HepG2 (cell line): Measurements from ENCODE around the gene PDP2. TPM values are rescaled to one million over a fixed set of nuclear protein-coding genes. Genes with fewer than 3 reads are reported as not detected.

Experiments used
- ETV5 ChIP-seq: IDR thresholded peaks from 2 replicates; pipeline ENCODE4 v1.6.1; 2018; ENCODE audit warnings: missing biosample characterization, missing genetic modification reagents, inconsistent platforms, borderline replicate concordance
- ETV6 ChIP-seq: sonication (generic); formaldehyde crosslinking; conservative IDR thresholded peaks from 2 replicates; pipeline ENCODE4 v1.4.0; 2020; ENCODE audit warnings: missing genetic modification reagents
- GPN1 ChIP-seq: sonication (generic); formaldehyde crosslinking; IDR thresholded peaks from 2 replicates; pipeline ENCODE4 v1.5.1; 2020; ENCODE audit warnings: missing genetic modification reagents, borderline replicate concordance
- HNF4G ChIP-seq, 2 experiments: sonication (generic) in 1 of 2; formaldehyde crosslinking in 1 of 2; IDR thresholded peaks; 2 replicates each; pipeline versions ENCODE4 v1.4.0 to v1.6.1; 2011 to 2020; ENCODE audit warnings: borderline replicate concordance in 2 of 2, low read depth in 2 of 2, mild to moderate bottlenecking in 2 of 2, low read length in 1 of 2, missing genetic modification reagents in 1 of 2, moderate library complexity in 1 of 2
- MBNL3 ChIP-seq: fragments of 250-450 bp; sonication (Bioruptor Pico); conservative IDR thresholded peaks from 2 replicates; pipeline ENCODE4 v1.8.0; 2022; ENCODE audit warnings: mild to moderate bottlenecking, inconsistent platforms
- MIER3 ChIP-seq: IDR thresholded peaks from 2 replicates; pipeline ENCODE4 v1.6.1; 2016; ENCODE audit warnings: missing compliant biosample characterization, borderline replicate concordance
- NFKB2 ChIP-seq: sonication (generic); formaldehyde crosslinking; IDR thresholded peaks from 2 replicates; pipeline ENCODE4 v1.4.0; 2020; ENCODE audit warnings: missing genetic modification reagents, borderline replicate concordance
- RXRB ChIP-seq: IDR thresholded peaks from 2 replicates; pipeline ENCODE4 v1.6.1; 2016; ENCODE audit warnings: borderline replicate concordance, missing genetic modification reagents, missing compliant biosample characterization
- SMC3 ChIP-seq: IDR thresholded peaks from 2 replicates; pipeline ENCODE4 v1.6.1; 2011; ENCODE audit warnings: low read length, improper control_type of control experiment
- SUZ12 ChIP-seq: fragments of 150-350 bp; IDR thresholded peaks from 2 replicates; pipeline ENCODE4 v1.6.1; 2014; ENCODE audit warnings: low read depth, low read length
- WIZ ChIP-seq: sonication (generic); formaldehyde crosslinking; IDR thresholded peaks from 2 replicates; pipeline ENCODE4 v1.5.1; 2020; ENCODE audit warnings: mild to moderate bottlenecking, missing genetic modification reagents
- ZBTB25 ChIP-seq: IDR thresholded peaks from 2 replicates; pipeline ENCODE4 v1.6.1; 2018; ENCODE audit warnings: missing genetic modification reagents
- ZBTB49 ChIP-seq: sonication (generic); formaldehyde crosslinking; IDR thresholded peaks from 2 replicates; pipeline ENCODE4 v1.4.0; 2020; ENCODE audit warnings: missing genetic modification reagents, borderline replicate concordance
- ZFX ChIP-seq: sonication (generic); formaldehyde crosslinking; IDR thresholded peaks from 2 replicates; pipeline ENCODE4 v1.4.0; 2020; ENCODE audit warnings: mild to moderate bottlenecking, low read depth, missing genetic modification reagents, moderate library complexity
- ZKSCAN5 ChIP-seq: sonication (generic); formaldehyde crosslinking; IDR thresholded peaks from 2 replicates; pipeline ENCODE4 v1.5.1; 2020; ENCODE audit warnings: mild to moderate bottlenecking, missing genetic modification reagents
- ZNF430 ChIP-seq: sonication (generic); formaldehyde crosslinking; IDR thresholded peaks from 2 replicates; pipeline ENCODE4 v1.9.0; 2021; ENCODE audit warnings: mild to moderate bottlenecking, missing genetic modification reagents
- ZNF44 ChIP-seq: sonication (generic); formaldehyde crosslinking; IDR thresholded peaks from 2 replicates; pipeline ENCODE4 v1.5.1; 2020; ENCODE audit warnings: mild to moderate bottlenecking, missing genetic modification reagents
- ZNF446 ChIP-seq: sonication (generic); formaldehyde crosslinking; IDR thresholded peaks from 2 replicates; pipeline ENCODE4 v1.5.0; 2020; ENCODE audit warnings: mild to moderate bottlenecking, missing genetic modification reagents
- ZNF761 ChIP-seq: sonication (generic); formaldehyde crosslinking; conservative IDR thresholded peaks from 2 replicates; pipeline ENCODE4 v1.4.0; 2020; ENCODE audit warnings: mild to moderate bottlenecking, missing genetic modification reagents
- ZNF777 ChIP-seq: sonication (generic); formaldehyde crosslinking; IDR thresholded peaks from 2 replicates; pipeline ENCODE4 v1.4.0; 2020; ENCODE audit warnings: missing genetic modification reagents
- ZNF782 ChIP-seq: sonication (generic); formaldehyde crosslinking; IDR thresholded peaks from 2 replicates; pipeline ENCODE4 v1.4.0; 2020; ENCODE audit warnings: missing genetic modification reagents, mild to moderate bottlenecking, borderline replicate concordance
- ZSCAN25 ChIP-seq: sonication (generic); formaldehyde crosslinking; IDR thresholded peaks from 2 replicates; pipeline ENCODE4 v1.8.0; 2022; ENCODE audit warnings: mild to moderate bottlenecking, missing genetic modification reagents
- polyA plus RNA-seq, 8 experiments: library from polyadenylated mRNA; depleted of rRNA in 3 of 8; stranded (reverse) in 7 of 8; unstranded in 1 of 8; fragments of >200 nt; fragmentation: Illumina TruSeq in 4 of 8; extraction: Trizol in 4 of 8; gene quantifications; 2 replicates each; pipeline versions ENCODE4 v1.2.1 to v1.2.3, GENCODE V29; 2011 to 2016; ENCODE audit warnings: low read depth in 4 of 8, missing spikeins in 1 of 8, mixed read lengths in 1 of 8; ENCODE audit not compliant: insufficient read depth in 1 of 8
- total RNA-seq, 5 experiments: library from RNA; depleted of rRNA; stranded (reverse); fragments of >200 nt; fragmentation: Illumina TruSeq; extraction: Trizol; gene quantifications; 2 replicates each; pipeline ENCODE4 v1.2.3, GENCODE V29; 2016; ENCODE audit warnings: low read depth in 1 of 5
- TF ChIP-seq, protein P1 (sequence below): IDR thresholded peaks from 2 replicates; pipeline ENCODE4 v1.4.0; 2020; ENCODE audit warnings: mild to moderate bottlenecking, missing genetic modification reagents

The PDP2 gene
- total and polyA plus RNA-seq, 2 of the 13 experiments (the other 11 are each of a cell fraction or from before 2014, with no cell fraction given), result 12.8 to 15.8 TPM

DNA sequence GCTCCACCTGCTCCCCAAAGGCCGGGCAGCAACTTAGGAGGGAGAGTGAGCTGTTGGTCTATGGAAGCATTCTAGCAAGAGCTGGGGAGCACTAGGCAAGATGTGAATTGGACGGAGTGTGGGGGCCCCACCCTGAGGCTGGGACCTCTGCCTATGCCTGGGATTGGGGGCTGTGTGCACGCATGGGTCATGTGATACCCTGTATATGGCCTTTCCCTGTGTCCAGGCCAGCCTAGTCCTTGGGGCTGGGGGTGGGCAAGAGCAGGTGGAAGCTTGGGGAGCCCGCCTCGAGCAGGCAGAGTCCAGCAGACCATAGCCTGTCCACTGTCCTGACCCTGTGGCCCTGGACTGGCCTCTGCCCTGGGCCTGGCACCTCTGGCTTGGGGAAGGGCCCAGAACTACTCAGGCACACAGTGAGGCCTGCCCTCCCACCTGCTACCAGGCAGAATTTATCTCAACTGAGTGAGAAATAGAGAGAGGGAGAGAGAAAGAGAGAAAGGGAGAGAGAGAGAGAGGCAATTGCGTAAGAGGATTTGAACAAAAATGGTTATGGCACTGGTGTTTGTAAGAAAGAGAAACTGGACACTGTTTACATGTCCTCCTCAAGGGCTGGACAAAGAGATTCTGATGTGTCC, 19.1 kb downstream of the PDP2 start (continued):
- TF ChIP-seq ZNF777 (CRISPR knock-in tag) (no peak), ZNF782 (CRISPR knock-in tag) (no peak), ZBTB25 (CRISPR knock-in tag) (peak; percentile 55; the same call in 1 of the 2 replicates), ZBTB49 (CRISPR knock-in tag) (no peak; the same call in 1 of the 2 replicates), ZSCAN25 (CRISPR knock-in tag) (peak; percentile 53; the same call in 1 of the 2 replicates), HNF4G (IDR thresholded peaks at IDR 0.05; ENCODE audit: borderline replicate concordance, low read depth, low read length) (no peak), HNF4G (CRISPR knock-in tag; IDR thresholded peaks at IDR 0.05; ENCODE audit: borderline replicate concordance, low read depth) (no peak), ZKSCAN5 (CRISPR knock-in tag) (0 out of 2 replicates have a peak, but pooled peaks have one; percentile 17), SUZ12 (no peak), MBNL3 (CRISPR knock-in tag) (no peak), MIER3 (CRISPR knock-in tag) (no peak), ZNF44 (CRISPR knock-in tag) (0 out of 2 replicates have a peak, but pooled peaks have one; percentile 53), ZNF430 (no peak), NFKB2 (CRISPR knock-in tag) (no peak; the same call in 1 of the 2 replicates), SMC3 (no peak; the same call in 1 of the 2 replicates), ZNF761 (CRISPR knock-in tag) (no peak), RXRB (CRISPR knock-in tag) (peak; percentile 15; the same call in 1 of the 2 replicates), ETV6 (CRISPR knock-in tag) (no peak), ZNF446 (CRISPR knock-in tag) (no peak), GPN1 (no peak), WIZ (CRISPR knock-in tag) (no peak), ZFX (CRISPR knock-in tag) (peak; percentile 78), ETV5 (CRISPR knock-in tag) (0 out of 2 replicates have a peak, but pooled peaks have one; percentile 6)
- TF ChIP-seq, protein P1, sequence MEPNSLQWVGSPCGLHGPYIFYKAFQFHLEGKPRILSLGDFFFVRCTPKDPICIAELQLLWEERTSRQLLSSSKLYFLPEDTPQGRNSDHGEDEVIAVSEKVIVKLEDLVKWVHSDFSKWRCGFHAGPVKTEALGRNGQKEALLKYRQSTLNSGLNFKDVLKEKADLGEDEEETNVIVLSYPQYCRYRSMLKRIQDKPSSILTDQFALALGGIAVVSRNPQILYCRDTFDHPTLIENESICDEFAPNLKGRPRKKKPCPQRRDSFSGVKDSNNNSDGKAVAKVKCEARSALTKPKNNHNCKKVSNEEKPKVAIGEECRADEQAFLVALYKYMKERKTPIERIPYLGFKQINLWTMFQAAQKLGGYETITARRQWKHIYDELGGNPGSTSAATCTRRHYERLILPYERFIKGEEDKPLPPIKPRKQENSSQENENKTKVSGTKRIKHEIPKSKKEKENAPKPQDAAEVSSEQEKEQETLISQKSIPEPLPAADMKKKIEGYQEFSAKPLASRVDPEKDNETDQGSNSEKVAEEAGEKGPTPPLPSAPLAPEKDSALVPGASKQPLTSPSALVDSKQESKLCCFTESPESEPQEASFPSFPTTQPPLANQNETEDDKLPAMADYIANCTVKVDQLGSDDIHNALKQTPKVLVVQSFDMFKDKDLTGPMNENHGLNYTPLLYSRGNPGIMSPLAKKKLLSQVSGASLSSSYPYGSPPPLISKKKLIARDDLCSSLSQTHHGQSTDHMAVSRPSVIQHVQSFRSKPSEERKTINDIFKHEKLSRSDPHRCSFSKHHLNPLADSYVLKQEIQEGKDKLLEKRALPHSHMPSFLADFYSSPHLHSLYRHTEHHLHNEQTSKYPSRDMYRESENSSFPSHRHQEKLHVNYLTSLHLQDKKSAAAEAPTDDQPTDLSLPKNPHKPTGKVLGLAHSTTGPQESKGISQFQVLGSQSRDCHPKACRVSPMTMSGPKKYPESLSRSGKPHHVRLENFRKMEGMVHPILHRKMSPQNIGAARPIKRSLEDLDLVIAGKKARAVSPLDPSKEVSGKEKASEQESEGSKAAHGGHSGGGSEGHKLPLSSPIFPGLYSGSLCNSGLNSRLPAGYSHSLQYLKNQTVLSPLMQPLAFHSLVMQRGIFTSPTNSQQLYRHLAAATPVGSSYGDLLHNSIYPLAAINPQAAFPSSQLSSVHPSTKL, result peak; percentile 33
